CD4-positive, alpha-beta T cell treated with Interleukin-4 for 1 hour (primary cell): ENCODE data around the gene LIM2.
"Not testable (repeated sequence)": the region's sequence is repeated elsewhere in the genome, so short reads cannot be mapped to it uniquely, and the experiment has no call there.

Experiments
- DNase-seq, 2 donors: peaks; one replicate each; pipeline ENCODE4 v3.0.0-alpha.2; 2020 to 2022

Gene LIM2, protein sequence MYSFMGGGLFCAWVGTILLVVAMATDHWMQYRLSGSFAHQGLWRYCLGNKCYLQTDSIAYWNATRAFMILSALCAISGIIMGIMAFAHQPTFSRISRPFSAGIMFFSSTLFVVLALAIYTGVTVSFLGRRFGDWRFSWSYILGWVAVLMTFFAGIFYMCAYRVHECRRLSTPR

GRCh38 chr19:51387924-51388389 is at the start of gene LIM2:
TSS of gene LIM2 (minus strand) at chr19:51387974. CDS start at chr19:51387443, 531 bp downstream.
- no peak for DNase-seq

DNA sequence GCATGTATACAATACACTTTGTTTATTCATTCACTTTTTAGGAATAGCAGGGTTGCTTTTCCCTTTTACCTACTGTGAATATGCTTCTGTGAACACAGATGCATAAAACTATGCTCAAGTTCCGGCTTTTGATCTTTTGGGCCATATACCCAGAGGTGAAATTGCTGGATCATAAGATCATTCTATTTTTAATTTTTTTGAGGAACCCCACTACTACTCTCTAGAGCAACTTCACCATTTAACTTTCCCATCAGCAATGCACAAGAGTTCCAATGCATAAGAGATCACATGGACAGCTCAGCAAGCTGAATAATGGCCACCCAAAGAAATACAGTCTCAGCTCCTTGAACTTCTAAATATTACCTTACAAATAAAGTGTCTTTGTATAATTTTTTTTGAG is 46.7 kb upstream of the LIM2 start:
- no peak for DNase-seq

GRCh38 chr19:51433043-51433442 is 45.3 kb upstream of the LIM2 start:
- no peak for DNase-seq

DNA sequence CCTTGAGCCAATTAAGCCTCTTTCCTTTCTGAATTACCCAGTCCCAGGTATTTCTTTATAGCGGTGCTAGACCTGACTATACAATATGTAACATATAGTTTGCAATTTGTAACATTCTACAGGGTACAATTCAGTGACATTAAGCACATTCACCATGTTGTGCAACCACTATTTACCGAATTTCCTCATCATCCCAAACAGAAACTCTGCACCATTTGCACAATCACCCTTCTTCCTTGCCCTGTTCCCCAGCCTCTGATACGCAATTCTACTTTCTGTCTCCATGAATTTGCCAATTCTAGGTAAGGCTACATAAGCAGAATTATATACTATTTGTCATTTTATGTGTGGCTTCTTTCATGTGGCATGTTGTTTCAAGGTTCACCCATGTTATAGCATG is 43.4 kb upstream of the LIM2 start:
- DNase-seq, result no peak

DNA sequence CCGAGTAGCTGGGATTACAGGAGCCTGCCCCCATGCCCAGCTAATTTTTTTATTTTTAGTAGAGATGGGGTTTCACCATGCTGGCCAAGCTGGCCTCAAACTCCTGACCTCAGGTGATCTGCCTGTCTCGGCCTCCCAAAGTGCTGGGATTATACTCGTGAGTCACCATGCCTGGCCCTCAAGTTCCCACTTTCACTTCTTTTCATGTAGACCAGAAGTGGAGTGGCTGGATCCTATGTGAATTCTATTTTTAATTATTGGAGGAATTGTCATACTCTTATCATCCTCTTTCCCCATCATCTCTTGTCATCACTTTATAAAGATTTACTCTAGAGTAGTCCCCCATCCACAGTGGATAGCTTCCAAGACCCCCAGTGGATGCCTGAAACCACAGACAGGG is 42.4 kb upstream of the LIM2 start:
- DNase-seq, result no peak

DNA sequence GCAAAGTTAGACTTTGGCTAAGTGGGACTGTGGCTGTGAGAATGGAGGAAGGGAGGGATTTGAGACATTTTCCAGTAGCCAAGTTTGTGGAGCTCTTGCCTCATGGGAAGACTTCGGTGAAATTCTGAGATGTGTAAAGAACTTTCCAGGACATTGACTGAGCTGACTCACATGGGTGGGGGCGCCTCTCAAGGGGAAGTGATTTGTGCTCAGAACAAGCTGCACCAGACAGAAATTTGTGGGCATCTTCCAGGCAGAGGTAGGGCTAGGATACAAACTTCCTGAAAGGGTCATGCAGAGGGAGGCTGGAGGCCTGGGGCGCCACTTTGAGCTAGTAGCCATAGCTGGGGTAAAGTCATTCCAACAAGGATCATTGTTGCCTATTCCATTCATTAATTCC is 39.4 kb upstream of the LIM2 start:
- peak in 1 of 2 donors; percentile 53 for DNase-seq

DNA sequence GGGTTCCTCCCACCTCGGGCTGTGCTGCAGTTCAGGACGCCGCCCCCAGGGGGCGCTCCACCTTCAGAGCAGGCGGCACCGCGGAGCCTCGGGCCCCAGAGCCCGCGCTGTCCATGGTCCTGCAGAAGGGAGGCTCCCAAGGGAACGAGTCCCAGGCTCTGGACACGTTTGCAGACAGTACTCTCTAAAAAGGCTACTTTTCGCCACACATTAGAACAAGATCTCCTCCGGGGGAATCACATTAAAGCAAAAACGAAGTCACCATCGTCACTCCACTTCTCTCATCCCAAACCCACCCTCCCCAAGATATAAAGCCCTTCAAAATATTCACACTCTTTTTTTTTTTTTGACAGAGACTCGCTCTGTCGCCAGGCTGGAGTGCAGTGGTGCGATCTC is 34.3 kb upstream of the LIM2 start:
- peak; percentile 79 to 82 for DNase-seq

GRCh38 chr19:51421229-51422052 is 33.7 kb upstream of the LIM2 start:
- DNase-seq, result no peak

DNA sequence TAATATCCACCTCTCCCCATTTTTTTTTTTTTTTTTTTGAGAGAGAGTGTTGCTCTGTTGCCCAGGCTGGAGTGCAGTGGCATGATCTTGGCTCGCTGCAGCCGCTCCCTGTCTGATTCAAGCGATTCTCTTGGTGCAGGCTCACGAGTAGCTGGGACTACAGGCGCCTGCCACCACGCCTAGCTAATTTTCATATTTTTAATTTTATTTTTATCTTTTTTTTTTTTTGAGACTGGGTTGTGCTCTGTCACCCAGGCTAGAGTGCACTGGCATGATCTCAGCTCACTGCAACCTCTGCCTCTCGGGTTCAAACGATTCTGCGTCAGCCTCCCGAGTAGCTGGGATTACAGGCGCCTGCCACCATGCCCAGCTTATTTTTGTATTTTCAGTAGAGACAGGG is 32.7 kb upstream of the LIM2 start:
- not testable (repeated sequence) for DNase-seq

- no peak for DNase-seq
Measured at GRCh38 chr19:51418707-51419106, 30.9 kb upstream of the LIM2 start.

- no peak for DNase-seq
Measured at GRCh38 chr19:51417810-51418157, 30.0 kb upstream of the LIM2 start.

- DNase-seq, result peak in 1 of 2 donors; percentile 74
Measured at GRCh38 chr19:51417107-51417809, 29.5 kb upstream of the LIM2 start, which contains the start of gene SIGLEC10. TSS of gene SIGLEC10 (minus strand) at chr19:51417642. CDS start at chr19:51417581, 61 bp downstream.

- not testable (repeated sequence) for DNase-seq
Measured at GRCh38 chr19:51416422-51416821, 28.6 kb upstream of the LIM2 start.

DNA sequence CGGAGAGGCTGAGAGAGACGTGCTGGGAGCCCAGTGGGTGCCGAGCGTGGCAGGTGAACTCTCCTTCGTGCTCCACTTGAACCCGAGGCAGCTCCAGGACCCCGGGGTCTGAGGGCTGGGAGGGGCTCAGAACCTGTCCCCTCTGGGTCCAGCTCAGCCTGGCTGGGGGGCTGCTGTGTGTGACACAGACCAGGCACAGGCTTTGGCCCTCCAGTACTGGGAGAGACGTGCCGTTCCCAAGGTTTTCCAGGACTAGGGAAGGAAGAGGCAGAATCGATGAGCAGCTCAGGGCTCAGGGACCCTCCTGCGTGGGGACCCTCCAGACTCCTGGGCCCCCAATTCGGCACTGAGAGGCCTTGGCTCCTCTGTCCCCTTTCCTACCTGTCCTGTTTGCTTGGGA is 27.4 kb upstream of the LIM2 start:
- DNase-seq, result no peak

- no peak for DNase-seq
Measured at GRCh38 chr19:51410950-51411748, 23.4 kb upstream of the LIM2 start.

DNA sequence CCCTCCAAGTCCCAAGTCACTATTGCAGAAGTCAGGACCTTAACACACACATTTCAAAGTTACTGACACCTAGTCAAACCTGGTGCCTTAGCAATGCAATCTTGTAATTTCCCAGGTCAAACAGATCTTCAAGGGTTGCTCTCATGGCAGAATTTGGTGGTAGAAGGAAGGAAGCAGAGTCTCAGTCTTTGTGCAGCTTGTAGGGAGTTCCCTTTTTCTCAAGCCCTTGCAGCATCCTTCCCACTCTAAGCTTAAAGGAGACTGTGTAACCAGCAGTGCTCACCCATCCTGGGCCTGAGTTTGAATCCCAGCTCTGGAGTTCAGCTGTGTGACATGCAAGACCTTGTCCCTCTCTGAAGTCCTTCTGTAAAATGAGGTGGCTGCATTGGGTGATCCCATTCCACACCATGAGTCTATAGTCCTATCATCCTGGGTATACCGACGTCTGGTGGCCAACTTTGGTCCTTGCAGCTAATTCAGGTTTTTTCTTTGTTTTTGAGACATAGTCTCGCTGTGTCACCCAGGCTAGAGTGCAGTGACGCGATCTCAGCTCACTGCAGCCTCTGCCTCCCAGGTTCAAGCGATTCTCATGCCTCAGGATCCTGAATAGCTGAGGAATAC is 19.8 kb upstream of the LIM2 start:
- DNase-seq, result peak; percentile 56 to 62

GRCh38 chr19:51402117-51402516 is 14.3 kb upstream of the LIM2 start:
- no peak for DNase-seq

- DNase-seq, result not testable (repeated sequence)
Measured at GRCh38 chr19:51399936-51400335, 12.2 kb upstream of the LIM2 start.

GRCh38 chr19:51399231-51399630 is 11.5 kb upstream of the LIM2 start:
- DNase-seq, result no peak

GRCh38 chr19:51398096-51398704 is 10.4 kb upstream of the LIM2 start:
- DNase-seq, result peak in 1 of 2 donors; percentile 55

- DNase-seq, result not testable (repeated sequence)
Measured at GRCh38 chr19:51397453-51397852, 9.7 kb upstream of the LIM2 start.

DNA sequence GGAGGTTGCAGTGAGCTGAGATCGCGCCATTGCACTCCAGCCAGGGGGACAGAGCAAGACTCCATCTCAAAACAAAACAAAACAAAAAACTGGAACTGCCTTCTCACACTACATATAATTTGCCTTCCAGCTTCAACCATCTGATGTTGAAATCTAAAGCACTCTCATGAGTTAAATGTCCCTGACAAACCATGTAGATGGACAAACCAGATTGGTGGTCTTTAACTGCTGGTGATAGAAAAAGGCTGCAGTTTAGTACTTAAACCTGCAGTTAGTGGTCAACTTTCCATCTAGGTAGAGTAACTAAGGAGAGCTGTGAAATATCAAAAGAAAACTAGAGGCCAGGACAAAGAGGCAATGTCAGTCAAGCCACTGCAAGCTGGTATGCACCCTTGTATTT is 8.4 kb upstream of the LIM2 start:
- no peak for DNase-seq
